ENCODE results near the gene ATP9A.
"Not testable (repeated sequence)": the region's sequence is repeated elsewhere in the genome, so short reads cannot be mapped to it uniquely, and the experiment has no call there.

Gene ATP9A

GRCh38 chr20:51651921-51652549 is 116.2 kb downstream of the ATP9A start:
- DNase-seq: no peak

- peak; percentile 75 for DNase-seq
Measured at GRCh38 chr20:51650685-51651134, 117.5 kb downstream of the ATP9A start.

- no peak for DNase-seq
Measured at GRCh38 chr20:51648571-51648947, 119.6 kb downstream of the ATP9A start.

GRCh38 chr20:51647674-51648570 is 120.3 kb downstream of the ATP9A start:
- DNase-seq: no peak

GRCh38 chr20:51643810-51644209 is 124.4 kb downstream of the ATP9A start:
- not testable (repeated sequence) for DNase-seq

GRCh38 chr20:51643390-51643789 is 124.8 kb downstream of the ATP9A start:
- DNase-seq: no peak

- no peak for DNase-seq
Measured at GRCh38 chr20:51641866-51642265, 126.3 kb downstream of the ATP9A start.

DNA sequence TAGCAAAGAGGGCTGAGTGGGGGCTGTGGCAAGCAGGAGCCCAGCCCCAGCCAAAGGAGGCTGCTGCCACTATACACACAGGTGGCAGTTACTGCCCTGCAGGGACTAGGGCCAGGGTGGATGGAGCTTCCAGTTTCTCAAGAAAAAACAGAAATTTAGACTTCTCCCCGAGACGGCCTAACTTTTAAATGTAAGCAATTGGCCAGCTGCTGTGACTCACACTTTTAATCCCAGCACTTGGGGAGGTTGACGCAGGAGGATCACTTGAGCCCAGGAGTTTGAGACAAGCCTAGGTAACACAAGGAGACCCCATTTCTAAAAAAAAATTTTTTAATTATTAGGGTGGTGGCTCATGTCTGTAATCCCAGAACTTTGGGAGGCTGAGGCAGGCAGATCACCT is 127.4 kb downstream of the ATP9A start:
- DNase-seq: no peak

- DNase-seq: peak; percentile 50
Measured at GRCh38 chr20:51639206-51639832, 128.9 kb downstream of the ATP9A start.

DNA sequence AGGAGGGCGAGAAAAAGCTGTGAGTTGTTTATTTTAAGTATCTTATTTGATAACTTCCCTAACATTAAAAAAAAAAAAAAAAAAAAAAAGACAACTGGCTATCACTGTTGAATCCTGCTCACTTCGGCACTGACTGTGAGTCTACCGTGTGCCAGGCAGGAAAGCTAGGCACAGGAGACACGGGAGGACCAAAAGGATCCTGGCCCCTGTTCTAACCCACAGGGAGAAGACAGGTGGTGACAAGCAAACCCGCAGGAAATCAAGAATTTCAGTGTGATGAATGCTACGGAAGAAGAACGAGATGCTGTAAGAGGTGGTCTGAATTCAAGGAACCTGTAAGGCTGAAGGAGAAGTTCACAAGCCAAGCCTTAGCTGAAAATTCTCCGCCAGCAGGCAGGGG is 130.9 kb downstream of the ATP9A start:
- DNase-seq: no peak

DNA sequence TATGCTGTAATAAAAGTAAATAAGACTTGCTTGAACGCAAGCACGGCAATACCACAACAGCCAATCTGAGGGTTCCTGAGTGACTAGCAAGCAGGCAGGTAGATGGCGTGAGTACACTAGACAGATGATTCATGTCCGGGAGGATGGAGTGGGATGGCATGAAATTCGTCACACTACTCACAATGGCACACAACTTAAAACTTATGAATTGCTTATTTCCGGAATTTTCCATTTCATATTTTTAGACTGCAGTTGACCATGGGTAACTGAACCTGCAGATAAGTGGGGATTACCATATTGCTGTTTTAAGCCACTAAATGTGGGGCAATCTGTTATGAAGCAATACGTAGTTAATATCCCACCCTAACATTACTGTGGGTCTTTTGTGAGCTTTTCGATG is 132.1 kb downstream of the ATP9A start:
- no peak for DNase-seq

DNA sequence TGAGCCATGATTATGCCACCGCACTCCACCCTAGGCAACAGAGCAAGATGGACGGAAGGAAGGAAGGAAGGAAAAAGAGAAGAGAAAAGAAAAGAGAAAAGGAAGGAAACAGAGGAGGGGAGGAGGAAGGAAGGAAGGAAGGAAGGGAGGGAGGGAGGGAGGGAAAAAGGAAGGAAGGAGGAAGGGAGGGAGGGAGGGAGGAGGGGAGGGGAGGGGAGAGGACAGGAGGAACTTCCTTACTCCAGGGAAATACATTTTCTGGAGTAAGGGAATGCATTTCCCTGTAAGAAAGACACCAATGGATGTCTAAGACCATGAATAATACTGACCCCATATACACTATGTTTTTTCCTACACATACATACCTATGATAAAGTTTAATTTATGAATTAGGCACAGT is 132.5 kb downstream of the ATP9A start:
- no peak for DNase-seq

DNA sequence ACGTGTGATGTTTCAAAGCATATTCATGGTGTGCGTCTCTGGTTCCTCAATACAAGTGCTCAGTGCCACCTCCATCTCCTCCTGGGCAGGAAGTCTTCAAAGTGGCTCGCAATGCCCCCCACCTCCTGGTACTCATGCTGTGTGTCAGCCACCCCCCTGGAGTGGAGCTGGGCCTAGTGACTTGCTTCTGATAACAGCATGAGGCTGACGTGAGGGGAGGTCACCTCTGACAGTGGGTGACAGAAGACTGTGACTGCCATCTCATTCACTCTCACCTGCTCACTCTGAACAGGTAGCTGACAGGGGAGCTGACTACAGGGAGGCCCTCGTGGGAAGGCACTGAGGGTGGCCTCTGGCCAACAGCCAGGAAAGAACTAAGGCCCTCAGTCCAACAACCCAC is 133.3 kb downstream of the ATP9A start:
- DNase-seq: no peak

GRCh38 chr20:51634257-51634656 is 133.9 kb downstream of the ATP9A start:
- no peak for DNase-seq

DNA sequence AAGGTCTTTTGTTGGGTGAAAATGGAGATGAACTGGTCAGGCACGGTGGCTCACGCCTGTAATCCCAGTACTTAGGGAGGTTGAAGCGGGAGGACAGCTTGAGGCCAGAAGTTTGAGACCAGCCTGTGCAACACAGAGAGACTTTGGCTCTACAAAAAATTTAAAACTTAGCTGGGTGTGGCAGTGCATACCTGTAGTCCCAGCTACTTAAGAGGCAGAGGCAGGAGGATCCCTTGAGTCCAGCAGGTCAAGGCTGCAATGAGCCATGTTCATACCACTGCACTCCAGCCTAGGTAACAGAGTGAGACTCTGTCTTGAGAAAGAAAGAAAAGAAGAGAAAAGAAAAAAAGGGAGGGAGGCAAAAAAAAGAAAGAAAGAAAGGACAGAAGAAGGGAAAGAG is 134.8 kb downstream of the ATP9A start:
- no peak for DNase-seq

DNA sequence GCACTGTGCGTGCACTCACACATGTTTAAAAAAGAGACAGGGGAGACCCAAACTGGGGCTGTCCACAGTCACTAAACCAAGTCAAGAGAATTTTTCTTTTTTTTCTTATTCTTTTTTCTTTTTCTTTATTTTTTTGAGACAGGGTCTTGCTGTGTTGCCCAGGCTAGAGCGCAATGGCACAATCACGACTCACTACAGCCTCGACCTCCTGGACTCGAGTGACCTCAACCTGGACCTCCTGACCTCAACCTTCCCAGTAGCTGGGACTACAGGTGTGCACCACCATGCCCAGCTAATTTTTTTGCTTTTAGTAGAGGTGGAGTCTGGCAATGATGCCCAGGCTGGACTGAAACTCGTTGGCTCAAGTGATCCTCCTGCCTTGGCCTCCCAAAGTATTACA is 136.2 kb downstream of the ATP9A start:
- DNase-seq: no peak

- peak; percentile 95 for DNase-seq
Measured at GRCh38 chr20:51631011-51631950, 136.9 kb downstream of the ATP9A start.

DNA sequence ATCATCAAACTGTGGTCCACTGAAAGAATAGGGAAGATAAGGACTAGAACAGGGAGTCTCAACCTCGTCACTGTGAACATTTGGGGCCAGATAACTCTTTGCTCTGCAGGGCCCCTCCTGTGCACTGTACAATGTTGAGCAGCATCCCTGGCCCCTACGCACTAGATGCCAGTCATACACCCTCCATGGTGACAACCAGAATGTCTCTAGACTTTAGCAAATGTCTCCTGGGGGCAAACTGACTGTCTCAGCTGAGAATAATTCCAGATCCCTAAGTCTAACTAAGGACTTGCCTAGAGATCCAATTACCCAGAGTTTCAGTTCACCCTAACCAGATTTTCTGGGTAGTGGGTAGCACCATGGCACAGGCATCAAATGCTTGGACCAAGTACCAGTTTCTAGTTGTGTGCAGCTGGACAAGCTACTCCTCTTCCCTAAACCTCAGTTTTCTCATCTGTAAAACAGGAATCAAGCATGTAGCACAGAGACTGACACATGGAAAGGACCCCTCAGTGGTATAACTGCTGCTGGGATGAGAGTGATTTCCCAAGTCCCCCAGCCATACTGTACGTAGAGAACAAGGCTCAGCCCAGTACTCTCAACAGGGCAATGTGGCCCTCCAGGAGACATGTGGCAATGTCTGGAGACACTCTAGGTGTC is 138.7 kb downstream of the ATP9A start:
- DNase-seq: no peak

- peak; percentile 63 for DNase-seq
Measured at GRCh38 chr20:51628533-51629398, 139.4 kb downstream of the ATP9A start.

DNA sequence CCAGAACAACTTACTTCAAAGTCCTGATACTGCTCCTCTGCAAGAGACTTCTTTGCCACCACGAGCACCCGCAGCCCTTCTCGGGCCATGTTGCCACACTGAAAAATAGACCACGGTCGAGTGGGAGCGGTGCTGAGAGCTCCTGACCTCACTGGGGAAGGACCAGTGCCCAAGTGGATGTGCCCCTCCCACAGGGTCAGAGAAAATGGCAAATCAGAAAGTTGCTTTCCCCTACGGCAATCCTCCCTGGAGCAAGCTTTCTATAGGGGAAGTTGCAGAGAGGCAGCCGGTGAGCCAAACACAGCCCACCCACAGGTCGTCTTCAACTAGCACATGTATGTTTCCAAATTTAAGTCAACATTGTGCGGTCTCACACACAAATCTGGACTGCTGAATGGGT is 140.6 kb downstream of the ATP9A start:
- no peak for DNase-seq

DNA sequence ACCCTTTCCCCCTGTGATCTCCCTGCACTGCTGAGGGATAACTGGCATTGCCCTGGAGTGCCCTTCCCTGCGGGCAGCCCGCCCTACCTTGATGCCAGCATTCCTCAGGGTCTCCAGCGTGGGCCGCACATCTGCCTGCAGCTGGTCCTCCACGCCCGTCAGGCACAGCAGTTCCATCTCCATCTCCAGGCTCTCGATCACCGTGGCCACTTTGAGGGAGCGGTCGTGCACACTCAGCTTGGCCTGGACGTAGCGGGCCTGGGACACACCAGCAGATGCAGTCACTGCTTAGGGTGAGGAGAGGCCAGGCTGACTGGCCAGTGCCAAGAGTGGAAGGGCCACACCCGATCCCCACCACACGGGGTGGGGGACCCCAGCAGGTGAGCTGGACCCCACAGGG is 143.1 kb downstream of the ATP9A start:
- no peak for DNase-seq
